Frontal cortex (tissue), 4 donors: ENCODE data around the gene CNIH3. TPM values are rescaled to one million over a fixed set of nuclear protein-coding genes. Genes with fewer than 3 reads are reported as not detected.

Source experiments
- DNase-seq, 2 donors: peaks; one replicate each; pipeline ENCODE4 v3.0.0; 2012; ENCODE audit warnings: low spot score in 2 of 2
- FAIRE-seq: peaks from 2 replicates; lab custom pipeline; 2012; peaks lifted over from hg19 to GRCh38; lab: Jason Lieb, UNC
- total RNA-seq: library from RNA; depleted of rRNA; stranded (reverse); fragments of >200 nt; gene quantifications from one replicate; pipeline ENCODE4 v1.2.3, GENCODE V29; 2014
- donor health status: control.
- donor health status: control.
- donor health status: control.

Gene CNIH3
- total RNA-seq, 1 donor from 2014 or later, result 44.0 TPM

DNA sequence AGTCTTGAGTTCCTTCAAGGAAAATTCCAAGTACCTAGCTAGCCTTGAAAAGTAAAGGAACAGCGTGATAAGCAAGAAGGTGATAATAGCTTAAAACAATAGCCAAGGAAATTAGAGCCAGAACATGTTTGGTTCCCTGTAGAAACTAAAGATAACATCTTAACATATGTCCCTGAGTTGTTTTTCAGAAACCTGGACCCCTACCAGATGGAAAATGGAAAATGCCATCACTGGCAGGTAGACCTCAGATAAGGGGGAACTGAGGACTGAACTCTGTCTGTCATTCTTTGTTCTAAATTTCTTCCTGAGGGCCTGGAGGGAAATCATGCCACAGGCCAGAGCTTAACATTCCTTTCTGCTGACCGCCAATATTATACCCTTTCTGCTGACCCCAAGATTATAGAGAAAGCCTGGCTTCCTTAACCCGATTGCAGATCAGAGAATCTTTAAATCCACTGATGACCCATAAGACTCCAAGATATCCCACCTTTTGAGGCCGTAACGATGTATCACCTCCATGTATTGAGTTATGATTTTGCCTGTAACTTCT lies 23.4 kb downstream of the CNIH3 start:
- no peak for DNase-seq
- FAIRE-seq, result no peak

DNA sequence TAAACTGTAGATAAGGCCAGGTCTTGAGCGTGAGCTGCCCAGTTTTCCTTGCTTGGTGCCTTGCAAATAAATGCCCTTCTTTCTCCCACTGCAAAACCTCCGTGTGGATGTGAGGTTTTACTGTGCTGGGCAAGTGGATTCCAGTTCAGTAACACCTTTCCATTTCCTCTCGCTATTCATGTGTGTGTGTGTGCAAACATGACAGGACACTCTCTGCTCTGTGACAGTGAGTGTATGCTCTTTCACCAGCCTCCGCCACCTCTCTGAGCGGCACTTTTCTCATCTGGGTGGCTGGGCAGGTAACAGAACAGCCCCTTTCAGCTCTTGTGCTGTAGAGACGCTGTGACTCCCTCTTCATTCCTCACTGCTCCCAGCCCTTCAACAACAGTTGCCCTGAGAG lies 23.9 kb downstream of the CNIH3 start:
- DNase-seq, result no peak
- no peak for FAIRE-seq

DNA sequence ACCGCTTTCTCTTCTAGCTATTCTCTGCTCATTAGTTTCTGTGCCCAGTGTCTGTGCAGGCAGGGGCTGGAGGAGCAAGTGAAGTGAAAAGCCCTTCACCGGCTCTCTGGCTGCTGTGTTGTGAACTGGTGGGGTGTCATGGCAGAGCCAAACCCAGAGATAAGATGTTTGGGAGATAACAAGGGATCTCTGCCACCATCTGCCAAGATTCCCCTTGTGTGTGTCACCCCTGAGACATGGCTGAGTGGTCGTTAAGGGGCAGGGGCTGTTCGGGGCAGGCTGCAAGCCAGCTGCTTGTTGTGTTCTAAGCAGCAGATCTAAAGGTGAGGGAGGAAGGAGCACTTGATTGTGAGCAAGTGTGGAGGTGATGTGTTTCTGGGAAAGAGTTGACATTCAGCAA lies 24.5 kb downstream of the CNIH3 start:
- FAIRE-seq (no peak), DNase-seq (no peak)

DNA sequence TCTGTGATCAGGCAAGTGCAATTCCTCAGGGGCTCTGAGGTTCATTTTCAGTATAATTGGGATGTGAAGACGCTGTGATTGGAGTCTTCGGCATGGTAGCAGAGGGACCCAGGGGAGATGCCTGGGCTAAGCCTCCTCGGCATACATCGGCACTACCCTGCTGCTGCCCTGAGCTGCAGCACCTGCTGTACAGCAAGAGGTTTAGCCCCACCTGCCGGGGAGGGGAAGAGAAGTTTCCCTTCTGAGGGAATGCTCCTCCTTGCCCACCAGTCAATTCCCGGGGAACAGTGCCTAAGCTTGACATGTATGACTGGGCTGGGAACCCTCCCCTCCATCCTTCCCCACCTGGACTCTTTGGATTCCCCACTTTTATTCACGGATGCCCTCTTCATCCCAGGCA lies 24.9 kb downstream of the CNIH3 start:
- no peak for DNase-seq
- no peak for FAIRE-seq

DNA sequence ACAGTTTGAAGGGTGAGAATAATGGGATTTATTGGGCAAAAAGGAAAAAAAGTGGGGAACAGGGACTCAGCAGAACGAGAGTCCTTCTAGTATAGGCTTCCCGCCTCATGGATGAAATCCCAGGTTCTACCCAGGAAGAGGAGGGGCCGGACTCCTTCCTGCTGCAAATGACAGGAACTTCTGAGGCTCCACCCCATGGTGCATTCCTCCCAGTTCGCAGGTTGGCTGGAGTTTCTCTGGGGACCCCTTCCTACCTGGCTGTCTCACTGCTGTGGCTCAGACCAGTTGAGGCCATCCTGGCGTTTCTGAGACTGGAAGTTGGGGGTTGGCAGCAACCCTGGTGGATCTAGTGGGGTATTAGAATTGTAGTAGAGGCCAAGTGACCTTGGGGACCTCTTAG lies 27.5 kb downstream of the CNIH3 start:
- FAIRE-seq (no peak), DNase-seq (no peak)

DNA sequence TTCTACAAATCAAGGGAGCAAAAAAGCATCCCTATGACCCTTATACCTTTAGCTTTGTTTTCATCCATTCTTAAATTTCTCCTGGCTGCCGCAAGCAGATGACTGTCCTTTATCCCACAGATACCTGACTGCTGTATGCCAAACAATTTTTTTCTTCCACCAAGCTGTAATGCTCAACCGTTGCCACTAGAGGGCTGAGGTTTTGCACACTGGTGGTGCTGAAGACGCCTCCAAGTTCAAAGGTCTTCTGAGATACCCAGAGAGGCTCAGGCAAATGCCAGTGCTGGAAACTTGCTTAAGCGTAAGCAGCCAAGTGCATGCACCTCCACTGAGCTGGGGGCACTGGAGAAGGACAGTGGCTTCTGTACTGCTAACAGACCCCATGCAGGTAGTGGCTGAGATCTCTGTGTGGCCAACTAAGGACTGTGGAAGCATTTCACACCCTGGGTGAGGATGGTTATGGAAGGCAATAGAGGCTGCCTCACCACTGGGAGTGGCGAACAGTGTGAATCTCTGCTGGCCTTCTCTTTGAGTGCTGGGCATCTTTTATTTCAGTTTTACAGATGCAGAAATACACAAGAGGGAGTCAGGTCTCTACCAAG lies 28.5 kb downstream of the CNIH3 start:
- FAIRE-seq, result no peak
- DNase-seq, result peak in 1 of 2 donors; percentile 54

DNA sequence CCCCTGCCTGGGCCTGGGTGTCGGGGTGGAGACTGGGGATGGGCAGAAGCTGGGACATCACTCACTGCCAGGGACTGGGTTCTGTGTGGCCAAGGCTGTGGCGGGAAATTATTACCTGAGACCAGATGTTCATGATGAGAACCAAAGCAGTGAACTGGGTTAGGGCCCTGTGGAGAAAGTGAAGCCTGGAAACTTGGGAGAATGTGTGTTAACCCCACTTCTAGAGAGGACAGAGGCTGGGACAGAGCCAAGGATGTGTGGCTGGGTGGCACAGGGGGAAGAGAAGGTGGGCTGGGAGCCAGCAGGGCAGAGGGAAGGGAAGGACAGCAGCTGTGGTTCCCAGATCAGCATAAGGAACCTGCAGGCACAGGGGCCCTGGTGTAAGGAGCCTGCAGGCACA lies 31.3 kb downstream of the CNIH3 start:
- FAIRE-seq, result no peak
- DNase-seq, result no peak

DNA sequence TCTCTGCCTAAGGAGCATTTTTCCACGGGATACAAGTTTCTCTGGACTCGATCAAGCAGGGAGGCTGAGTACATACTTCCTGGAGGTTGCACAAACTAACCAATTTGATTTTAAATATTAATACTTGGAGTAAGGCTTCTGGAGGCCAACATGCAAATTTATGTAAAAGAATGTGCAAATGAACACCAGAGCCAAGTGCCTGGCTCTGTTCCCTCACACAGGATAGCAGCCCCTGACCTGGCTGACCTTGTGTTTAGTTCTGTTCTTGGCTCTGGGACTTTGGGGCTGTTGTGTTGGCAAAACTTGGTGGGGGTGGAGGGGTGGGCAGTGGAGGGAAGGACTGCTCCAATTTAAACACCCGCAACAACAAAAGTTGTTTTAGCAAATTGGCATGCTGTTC lies 34.2 kb downstream of the CNIH3 start:
- DNase-seq, result no peak
- no peak for FAIRE-seq

DNA sequence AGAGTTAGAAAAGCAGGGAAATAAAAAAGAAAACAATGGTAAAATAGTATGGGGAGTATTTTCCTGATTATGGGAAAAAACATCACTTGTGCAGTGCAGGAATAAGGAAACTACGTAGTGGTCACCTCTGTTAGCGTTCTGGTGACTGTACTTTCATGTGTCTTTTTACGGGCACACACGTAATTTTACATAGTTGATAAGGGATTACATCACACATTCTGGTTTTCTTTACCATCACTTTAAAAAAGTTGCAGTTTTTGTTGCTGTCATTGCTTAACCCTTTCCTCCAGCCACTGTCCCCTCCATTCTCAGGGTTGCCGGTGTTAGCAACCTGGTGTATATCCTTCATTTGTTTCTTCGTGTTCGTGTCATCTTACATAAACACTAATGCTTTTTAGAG lies 35.1 kb downstream of the CNIH3 start:
- FAIRE-seq (no peak), DNase-seq (no peak)

DNA sequence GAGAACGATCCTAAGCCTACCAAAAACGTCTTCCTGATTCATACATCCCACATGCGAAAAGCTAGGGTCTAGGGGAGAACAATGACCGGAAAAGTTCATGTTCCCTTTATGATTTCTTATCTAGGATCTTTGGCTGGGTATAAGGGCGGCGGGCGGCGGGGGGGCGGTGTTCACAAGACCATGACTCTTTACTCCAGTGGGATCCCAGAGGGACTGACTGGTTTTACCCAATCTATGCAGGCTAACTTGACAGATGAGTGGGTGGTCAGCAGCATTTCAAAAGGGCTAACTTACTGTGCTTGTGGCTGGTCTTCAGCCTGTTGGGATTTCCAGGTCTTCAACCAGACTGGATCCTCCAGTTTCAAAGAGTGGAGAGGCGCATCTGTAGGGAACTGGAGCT lies 40.3 kb downstream of the CNIH3 start:
- FAIRE-seq, result no peak
- DNase-seq, result no peak

DNA sequence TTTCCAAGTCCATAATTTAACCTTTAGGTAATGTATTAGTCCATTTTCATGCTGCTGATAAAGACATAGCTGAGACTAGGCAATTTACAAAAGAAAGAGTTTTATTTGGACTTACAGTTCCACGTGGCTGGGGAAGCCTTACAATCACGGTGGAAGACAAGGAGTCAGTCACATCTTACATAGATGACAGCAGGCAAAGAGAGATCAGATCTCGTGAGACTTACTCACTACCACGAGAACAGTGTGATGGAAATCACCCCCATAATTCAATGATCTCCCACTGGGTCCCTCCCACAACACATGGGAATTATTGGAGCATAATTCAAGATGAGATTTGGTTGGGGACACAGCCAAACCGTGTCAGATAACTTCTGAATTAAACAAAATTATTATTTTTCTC lies 44.0 kb downstream of the CNIH3 start:
- FAIRE-seq (no peak), DNase-seq (no peak)

DNA sequence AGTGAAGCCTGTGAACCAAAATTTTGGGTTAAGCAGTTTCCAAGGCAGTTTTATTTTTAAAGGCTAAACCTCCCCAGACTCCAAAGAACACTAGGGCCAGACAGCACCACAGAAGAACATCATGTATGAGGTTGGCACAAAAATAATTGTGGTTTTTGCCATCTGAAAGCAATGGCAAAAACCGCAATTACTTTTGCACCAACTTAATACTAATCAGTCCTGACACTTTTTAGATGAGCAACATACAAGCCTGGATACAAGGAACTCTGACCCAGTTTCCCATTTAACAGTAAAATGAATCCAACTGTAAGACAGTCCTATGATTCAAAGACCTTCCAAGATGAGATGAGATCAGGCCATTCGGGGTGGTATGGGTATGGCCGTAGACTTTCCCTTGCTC lies 46.8 kb downstream of the CNIH3 start:
- no peak for FAIRE-seq
- DNase-seq, result no peak

DNA sequence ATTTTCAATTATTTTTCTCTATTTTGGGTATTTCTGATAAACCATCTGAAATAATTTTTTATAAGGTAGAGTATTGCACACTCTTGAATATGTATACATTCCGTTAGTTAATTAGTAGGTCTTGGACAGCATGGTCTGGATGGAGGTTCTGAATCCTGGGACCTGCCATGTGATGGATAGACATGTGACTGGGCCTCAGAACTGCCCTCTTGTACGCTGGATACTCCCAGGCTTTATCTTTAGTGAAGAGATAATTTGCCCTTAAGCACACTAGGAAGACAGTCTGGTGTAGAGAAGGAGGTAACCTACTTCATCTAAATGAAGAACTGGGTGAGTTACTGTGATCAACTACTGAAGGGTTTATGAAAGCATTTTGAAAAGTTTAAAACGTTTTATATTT lies 48.9 kb downstream of the CNIH3 start:
- DNase-seq (no peak), FAIRE-seq (no peak)

DNA sequence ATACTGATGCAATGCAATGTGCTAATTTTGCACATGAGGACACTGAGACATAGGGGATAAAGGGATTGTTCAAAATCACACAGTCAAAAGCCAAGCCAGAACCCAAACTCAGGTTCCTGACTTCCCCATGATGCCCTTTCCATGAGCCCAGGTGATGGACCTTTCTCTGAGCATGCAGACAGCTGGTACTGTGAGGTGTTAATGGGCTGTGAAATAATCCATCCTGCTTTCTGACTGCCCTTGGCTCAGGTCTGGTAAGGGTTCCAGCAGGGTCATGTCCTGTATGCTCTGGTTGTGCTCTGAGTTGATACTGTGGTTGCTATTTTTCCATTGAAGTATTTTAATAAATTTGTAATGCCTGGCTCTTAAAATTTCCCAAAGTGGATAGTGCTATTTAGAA lies 50.0 kb downstream of the CNIH3 start:
- DNase-seq (no peak), FAIRE-seq (no peak)

DNA sequence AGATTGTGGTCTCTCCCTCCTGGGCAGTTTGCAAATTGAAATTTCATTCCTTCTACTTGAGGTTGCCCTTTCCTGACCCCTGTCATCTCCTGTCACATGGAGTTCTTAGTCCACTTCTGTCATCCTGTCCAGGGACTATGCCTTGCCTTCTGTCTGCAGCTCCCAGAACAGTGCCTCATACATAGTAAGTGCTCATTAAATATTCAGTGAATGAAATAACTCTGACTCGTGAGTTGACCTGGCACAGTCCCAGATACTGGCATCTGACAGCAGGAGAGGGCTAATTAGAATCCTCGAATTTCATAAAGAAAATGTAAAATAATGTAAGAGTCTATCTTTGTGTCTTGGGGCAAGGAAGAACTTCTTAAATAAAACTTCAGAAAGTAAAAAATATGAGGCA lies 50.8 kb downstream of the CNIH3 start:
- FAIRE-seq (no peak), DNase-seq (no peak)

DNA sequence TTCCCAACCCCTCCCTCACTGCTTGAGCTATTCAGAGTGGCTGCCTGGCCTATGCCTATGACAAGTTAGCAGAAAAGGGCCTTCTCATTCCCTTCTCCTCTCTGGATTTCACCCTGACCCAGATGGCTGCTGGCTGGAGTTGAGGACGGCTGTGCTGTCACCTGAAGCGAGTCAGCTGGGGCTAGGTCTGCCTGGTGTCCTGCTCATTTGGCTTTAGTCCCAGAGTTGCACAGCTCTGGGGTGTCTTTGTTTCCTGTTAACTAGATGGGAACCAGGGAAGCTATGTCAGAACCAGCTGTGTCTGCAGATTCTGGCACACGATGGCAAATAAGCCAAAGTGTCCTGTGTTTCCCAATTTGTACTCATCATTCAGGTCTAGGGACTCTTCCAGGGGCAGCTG lies 52.9 kb downstream of the CNIH3 start:
- FAIRE-seq (no peak), DNase-seq (no peak)

DNA sequence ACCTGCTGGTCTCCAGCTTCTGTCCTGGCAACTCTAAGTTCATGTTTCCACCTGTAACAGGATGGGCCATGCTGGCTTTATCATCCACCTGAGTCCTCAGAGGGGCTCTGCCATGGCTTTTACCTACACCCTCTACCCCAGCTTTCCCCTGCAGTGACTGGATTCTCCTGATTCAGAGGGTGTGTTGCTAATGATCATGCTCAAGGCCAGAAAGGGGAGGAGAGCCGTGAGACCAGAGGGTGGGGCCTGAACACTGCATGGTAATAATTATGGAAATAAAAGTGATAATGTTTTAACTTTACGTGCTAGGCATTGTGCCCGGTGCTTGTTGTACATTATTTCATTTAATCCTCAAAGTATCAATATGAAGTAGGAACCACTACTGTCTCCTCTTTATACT lies 53.3 kb downstream of the CNIH3 start:
- no peak for DNase-seq
- no peak for FAIRE-seq

DNA sequence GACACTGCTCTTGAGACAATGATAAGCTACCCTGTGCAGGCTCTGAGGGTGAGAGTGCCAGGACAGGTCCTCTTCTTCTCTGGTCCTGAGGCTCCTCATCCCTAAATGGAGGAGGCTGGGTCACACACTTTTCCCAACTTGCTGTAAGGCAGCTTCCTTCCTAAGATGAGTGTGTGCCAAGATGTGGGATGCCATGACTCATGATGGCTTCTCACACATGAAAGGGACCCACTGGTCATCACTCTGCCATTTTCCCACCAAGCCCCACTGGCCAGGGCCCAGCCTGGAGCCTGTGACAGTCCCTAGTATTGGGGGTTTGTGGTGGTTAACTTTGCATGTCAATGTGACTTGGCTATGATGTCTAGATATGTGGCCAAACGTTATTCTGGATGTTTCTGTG lies 54.4 kb downstream of the CNIH3 start:
- FAIRE-seq (no peak), DNase-seq (no peak)

DNA sequence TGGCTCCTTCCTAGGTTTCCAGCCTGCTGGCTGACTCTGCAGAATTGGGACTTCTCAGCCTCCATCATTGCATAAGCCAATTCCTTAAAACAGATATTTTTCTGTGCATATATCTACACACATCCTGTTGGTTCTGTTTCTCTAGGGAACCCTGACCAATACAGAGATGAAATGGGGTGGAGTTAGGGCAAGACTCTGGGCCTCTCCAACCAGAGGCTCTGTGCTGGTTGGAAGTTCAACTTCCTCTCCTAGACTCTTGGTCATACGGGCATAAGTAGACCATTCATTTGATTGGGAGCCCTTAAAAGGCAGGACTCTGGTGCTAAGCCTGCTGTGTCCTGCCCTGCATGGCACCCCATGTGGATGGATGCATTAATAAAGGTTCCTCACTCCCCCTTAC lies 55.0 kb downstream of the CNIH3 start:
- DNase-seq (no peak), FAIRE-seq (no peak)

DNA sequence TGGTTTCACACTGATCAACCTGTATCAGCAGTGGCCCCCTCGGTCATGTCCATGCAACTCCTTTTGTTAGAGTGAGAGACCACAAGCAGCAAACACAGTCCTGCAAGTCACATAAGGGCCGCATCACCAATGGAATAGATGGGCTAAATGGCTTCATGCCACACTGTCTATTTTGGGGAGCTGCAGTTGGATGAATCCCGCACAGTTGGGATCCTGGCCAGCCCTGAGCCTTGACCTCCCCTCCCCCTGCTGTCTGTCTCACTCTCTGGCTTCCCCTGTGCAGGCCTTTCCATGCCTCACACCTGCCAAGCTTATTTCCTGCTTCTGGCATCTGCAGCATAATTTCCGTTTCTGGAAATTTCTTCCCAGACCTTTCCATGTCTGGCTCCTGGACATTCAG lies 57.0 kb downstream of the CNIH3 start:
- no peak for FAIRE-seq
- no peak for DNase-seq

DNA sequence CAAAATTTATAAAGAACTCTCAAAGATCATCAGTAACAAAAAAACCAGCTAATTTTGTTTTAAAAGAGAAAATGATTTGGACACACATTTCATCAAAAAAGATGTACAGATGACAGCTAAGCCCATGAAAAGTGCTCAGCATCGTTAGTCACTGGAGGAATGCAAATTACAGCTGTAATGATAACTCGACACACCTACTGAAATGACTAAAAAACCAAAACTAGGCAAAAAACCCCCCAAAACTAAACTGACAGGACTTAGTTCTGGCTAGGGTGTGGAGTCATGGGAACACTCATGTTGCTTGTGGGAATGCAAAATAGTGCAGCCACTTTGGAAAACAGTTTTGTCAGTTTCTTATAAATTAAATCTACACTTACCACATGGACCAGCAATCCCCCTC lies 59.5 kb downstream of the CNIH3 start:
- FAIRE-seq (no peak), DNase-seq (no peak)

DNA sequence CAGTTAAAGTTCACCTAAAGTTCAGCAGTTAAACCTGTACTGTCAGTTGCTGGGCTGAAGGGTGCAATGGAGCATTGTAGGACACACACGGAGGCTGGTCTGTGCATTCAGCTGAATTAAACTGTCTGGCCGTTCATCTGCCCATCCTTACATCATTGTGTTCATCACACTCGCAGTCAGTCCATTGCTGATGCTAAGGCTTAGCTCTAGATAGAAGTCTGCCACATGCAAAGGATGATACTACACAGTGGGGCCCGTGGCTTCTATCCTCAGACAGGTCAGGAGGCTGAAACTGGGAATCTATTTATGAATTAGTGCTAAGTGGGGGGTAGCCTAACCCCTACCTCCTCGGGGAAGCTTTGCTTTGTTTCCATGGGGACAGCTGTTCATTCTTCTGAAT lies 60.4 kb downstream of the CNIH3 start:
- FAIRE-seq (no peak), DNase-seq (no peak)

DNA sequence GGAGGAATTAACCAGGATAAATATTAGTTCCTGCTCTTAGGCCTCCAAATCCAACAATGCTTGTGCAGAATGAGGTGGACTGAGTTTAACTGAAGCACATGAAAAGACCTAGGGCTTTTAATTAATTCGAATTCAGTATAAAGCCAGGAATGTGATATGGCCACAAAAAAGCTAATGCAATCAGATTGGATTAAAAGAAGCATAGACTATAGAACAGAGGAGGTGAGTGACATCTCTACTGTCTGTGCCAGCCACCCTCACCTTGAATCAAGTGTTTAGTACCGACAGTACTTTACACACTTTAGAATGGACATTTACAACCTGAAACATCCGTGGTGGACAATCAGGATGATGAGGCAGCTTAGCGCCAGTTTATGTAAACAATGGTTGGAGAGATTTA lies 62.1 kb downstream of the CNIH3 start:
- DNase-seq, result no peak

More for the DNA sequence above, 62.1 kb downstream of the CNIH3 start:
- FAIRE-seq, result no peak
